Neural progenitor cell (in vitro differentiated cells): ENCODE results near the gene BBIP1.

ENCODE experiments used
- CTCF ChIP-seq: fragments of 200-600 bp; sonication (generic); IDR thresholded peaks from 2 replicates; pipeline ENCODE4 v1.5.1; 2017; ENCODE audit warnings: antibody characterized with exemption, mild to moderate bottlenecking
- EZH2 ChIP-seq: fragments of 200-600 bp; sonication (generic); IDR thresholded peaks from 2 replicates; pipeline ENCODE4 v1.6.1; 2017; ENCODE audit warnings: antibody characterized with exemption, mild to moderate bottlenecking, moderate library complexity
- EZH2phosphoT487 ChIP-seq: fragments of 200-600 bp; sonication (generic); IDR thresholded peaks from 2 replicates; pipeline ENCODE4 v1.6.1; 2017; ENCODE audit warnings: antibody characterized with exemption

DNA sequence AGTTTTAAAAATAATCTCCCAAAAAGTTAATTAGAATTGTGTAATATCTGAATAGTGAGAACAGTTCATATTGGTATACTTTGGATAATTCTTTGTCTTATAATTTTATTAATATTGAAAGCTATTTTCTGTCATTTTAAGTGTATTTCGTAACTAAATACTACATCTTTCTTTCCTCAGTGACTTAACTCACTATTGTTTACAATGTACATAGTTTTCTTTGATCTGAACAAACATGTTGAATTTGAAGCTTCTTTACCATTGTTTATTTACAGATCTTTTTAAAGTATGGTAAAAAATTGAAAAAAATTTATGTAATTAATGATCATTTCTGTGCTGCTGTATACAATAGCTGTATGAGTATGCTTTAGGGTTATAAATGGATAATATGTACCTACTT, 42.2 kb downstream of the BBIP1 start:
- TF ChIP-seq CTCF, result no peak
- TF ChIP-seq EZH2, result no peak
- no peak for TF ChIP-seq EZH2phosphoT487
